LNCaP clone FGC (cell line): Measurements from ENCODE around the gene GDI2.

Experiments used
- DNase-seq: peaks from one replicate; pipeline ENCODE4 v3.0.0-alpha.2; 2011; ENCODE audit warnings: low read depth
- H3K4me3 ChIP-seq: 2 replicates; pipeline ENCODE4 v1.5.1; 2011; ENCODE audit warnings: mild to moderate bottlenecking, low read depth, low read length, control low read depth
- CTCF ChIP-seq: IDR thresholded peaks from 2 replicates; pipeline ENCODE4 v1.5.1; 2012; ENCODE audit warnings: mild to moderate bottlenecking; ENCODE audit not compliant: control insufficient read depth, insufficient read depth; ENCODE audit errors: extremely low read depth

The GDI2 gene

GRCh38 chr10:5736591-5736990 is 76.6 kb downstream of the GDI2 start:
- DNase-seq = no peak
- no peak for TF ChIP-seq CTCF
- no peak overlapping the region for H3K4me3 ChIP-seq

- TF ChIP-seq CTCF = no peak
- DNase-seq = no peak
- H3K4me3 ChIP-seq = no peak overlapping the region
Observed at GRCh38 chr10:5735119-5735518, 78.1 kb downstream of the GDI2 start.

- DNase-seq = no peak
- H3K4me3 ChIP-seq = no peak overlapping the region
- TF ChIP-seq CTCF = no peak
Observed at GRCh38 chr10:5732141-5732540, 81.1 kb downstream of the GDI2 start.

GRCh38 chr10:5731559-5731958 is 81.7 kb downstream of the GDI2 start:
- no peak overlapping the region for H3K4me3 ChIP-seq
- DNase-seq = no peak
- no peak for TF ChIP-seq CTCF

GRCh38 chr10:5730766-5731165 is 82.5 kb downstream of the GDI2 start:
- no peak overlapping the region for H3K4me3 ChIP-seq
- no peak for DNase-seq
- TF ChIP-seq CTCF = no peak

- no peak for TF ChIP-seq CTCF
- no peak for DNase-seq
- H3K4me3 ChIP-seq = no peak overlapping the region
Observed at GRCh38 chr10:5723692-5724091, 89.5 kb downstream of the GDI2 start.

GRCh38 chr10:5720182-5720581 is 93.1 kb downstream of the GDI2 start:
- no peak overlapping the region for H3K4me3 ChIP-seq
- DNase-seq = no peak
- TF ChIP-seq CTCF = no peak
